ENCODE data around the gene MYOZ3. TPM values are rescaled to one million over a fixed set of nuclear protein-coding genes. Genes with fewer than 3 reads are reported as not detected.

The MYOZ3 gene
- total RNA-seq, 1 donor from 2014 or later, result 0.07 TPM

DNA sequence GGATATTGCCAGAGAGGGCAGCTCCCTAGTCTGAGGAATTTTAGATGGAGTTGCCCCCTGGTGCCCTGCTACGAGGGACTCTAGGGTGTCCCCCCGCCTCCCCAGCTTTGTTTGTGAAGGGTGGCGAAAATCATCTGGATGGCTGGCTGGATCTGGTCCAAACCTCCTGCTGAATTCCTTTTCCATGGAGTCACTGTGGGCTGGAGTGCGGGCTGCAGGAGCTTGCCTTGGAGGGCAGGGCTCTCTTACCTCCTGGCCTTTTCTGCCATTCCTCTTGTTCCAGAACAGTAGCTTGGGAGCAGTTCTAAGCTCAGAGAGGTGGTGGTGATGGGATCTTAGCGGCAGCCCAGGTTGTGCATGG, 18.5 kb upstream of the MYOZ3 start:
- intact Hi-C loops (cut with micrococcal nuclease), result no loop called here

DNA sequence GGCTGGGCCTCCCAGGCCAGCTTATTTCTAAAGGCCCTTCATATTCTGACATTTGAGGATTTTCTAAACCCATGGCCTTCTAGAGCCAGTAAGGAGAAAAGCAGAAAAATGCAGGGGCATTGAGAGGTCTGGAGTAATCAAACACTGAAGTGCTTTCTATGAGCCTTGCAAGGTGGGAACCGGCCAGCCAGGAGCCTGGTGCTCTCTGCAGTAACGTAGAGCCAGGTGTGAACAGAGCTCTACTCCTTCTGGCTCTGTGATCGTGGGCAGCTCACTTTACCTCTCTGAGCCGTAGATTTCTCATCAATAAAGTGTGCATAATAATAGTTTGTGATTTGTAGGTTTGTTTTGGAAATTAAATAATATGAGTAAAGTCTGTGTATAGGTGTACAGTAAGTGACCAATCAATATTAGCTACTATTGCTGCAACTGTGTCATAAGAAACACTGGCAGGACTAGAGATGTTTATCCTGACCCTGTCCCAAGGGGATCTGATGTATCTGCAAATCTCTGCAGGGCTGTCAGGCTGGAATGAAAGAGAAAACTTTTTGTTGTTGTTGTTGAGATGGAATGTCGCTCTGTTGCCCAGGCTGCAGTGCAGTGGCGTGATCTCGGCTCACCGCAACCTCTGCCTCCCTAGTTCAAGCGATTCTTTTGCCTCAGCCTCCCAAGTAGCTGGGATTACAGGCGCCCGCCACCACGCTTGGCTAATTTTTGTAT, 17.9 kb upstream of the MYOZ3 start:
- intact Hi-C loops (cut with micrococcal nuclease), result no loop called here

DNA sequence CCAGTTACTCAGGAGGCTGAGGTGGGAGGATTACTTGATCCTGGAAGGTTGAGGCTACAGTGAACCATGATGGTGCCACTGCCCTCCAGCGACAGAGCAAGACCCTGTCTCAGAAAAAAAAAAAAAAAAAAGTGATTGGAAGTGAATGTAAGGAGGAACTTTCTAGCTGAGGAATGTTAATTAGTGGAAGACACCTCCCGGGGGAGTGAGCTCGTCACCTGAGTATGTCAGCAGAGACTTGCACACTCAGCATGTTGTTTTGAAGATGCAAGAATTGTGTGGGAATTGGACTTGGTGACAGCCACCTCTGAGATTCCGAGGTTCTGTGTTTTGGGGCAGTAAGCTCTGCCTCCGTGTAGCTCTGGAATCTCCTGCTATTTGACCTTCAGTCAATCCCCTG, 17.0 kb upstream of the MYOZ3 start:
- intact Hi-C loops (cut with micrococcal nuclease), result no loop called here

DNA sequence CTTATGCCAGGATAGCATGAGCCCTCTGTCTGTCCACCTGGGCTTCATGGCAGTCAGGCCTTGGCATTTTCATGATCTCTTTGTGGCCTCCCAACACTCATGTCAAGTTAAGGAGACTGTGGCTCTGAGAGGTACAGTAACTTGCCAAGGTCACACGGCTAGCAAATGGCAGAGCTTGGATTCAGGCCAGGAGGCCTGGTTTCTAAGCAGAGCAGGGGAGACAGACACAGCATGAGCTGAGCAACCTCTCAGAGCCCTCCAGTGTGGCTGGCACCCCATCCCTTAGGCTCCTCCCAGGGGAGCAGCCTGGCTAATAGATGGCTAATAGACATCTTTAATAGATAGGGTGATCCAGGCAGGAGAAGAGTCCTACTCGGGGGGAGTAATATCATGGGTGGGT, 16.5 kb upstream of the MYOZ3 start:
- intact Hi-C loops (cut with micrococcal nuclease), result no loop called here

DNA sequence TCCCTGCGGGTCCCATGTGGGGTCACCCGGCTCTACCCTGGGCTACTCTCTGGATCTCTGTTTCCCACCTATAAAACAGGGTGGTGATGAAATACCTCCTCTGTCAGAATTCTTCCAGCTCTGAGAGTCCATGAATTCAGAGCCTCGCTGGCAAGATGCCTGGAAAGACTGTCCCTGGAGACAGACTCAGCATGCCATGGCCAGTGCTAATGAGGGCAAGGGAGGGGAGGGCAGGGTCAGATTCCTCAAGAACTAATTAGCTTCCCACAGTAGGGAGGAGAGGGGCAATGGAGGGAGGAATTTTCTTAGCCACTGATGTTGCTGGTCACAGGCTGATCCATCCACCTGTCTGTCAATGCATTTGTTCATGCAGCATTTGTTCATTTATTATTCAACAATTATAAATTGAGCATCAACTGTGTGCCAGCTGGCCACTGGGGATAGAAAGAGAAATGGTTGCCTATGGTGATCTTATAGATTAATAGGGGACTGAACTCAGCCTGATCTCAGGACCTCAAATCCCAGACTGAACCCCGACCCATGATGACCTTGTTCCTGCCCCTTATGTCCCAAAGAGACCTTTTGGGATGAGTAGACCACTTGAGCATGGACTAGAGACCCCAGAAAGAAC, 15.9 kb upstream of the MYOZ3 start:
- intact Hi-C loops (cut with micrococcal nuclease), result no loop called here

DNA sequence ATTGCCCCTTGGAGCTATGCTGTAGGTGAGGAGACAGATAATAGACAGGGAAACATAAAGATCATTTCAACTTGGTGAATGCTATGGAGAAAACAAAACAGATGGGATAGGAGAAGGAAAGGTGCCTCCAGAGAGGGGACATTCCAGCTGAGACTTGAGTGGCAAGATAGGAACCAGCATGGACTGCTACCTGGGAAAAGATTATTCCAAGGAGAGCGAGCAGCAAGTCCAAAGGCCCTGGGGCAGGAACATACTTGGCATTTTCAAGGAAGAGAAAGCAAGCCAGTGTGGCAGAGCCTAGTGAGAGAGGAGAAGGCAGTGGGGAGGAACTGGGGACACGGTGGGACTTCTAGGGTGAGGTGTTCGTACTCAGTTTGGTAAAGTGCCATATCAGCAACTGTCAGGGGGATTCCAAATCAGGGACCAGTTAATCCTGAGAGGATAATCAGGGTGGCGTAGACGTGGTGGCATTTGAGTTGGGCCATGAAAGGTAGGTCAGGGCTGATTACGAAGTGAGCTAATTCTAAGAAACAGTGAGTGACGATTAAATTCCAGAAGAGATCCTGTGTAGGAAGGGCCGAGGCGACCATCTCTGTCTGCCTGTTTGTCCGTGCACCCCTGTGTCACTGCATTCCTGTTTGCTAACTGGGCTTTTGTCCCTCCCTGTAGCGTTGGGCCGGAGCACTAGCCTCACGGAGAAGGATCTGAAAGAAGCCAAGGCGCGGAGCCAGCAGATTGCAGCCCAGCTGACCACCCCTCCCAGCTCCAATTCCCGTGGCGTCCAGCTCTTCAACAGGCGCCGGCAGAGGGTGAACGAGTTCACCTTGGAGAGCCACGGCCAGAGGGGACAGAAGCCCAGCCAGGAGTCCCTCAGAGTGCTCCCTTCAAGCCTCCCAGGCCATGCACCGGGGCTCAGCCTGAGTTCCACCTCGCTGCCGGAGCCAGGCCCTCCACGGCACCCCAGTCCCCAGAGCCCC, 13.5 kb upstream of the MYOZ3 start:
- intact Hi-C loops (cut with micrococcal nuclease), result no loop called here

DNA sequence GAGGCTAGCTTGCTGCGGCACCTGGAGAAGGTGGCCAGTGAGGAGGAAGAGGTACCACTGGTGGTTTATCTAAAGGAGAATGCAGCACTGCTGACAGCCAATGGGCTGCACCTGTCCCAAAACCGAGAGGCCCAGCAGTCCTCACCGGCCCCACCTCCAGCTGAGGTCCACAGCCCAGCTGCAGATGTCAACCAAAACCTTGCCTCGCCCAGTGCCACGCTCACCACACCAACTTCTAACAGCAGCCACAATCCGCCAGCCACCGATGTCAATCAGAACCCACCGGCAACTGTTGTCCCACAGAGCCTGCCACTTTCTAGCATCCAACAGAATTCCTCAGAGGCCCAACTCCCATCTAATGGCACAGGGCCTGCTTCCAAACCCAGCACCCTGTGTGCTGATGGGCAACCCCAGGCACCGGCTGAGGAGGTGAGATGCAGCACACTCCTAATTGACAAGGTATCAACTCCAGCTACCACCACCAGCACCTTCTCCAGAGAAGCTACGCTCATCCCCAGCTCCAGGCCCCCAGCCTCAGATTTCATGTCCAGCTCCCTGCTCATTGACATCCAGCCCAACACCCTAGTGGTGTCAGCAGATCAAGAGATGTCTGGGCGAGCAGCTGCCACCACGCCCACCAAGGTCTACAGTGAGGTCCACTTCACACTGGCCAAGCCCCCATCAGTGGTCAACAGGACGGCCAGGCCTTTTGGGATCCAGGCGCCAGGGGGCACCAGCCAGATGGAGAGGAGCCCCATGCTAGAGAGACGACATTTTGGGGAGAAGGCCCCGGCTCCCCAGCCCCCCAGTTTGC, 12.6 kb upstream of the MYOZ3 start:
- intact Hi-C loops (cut with micrococcal nuclease), result no loop called here

DNA sequence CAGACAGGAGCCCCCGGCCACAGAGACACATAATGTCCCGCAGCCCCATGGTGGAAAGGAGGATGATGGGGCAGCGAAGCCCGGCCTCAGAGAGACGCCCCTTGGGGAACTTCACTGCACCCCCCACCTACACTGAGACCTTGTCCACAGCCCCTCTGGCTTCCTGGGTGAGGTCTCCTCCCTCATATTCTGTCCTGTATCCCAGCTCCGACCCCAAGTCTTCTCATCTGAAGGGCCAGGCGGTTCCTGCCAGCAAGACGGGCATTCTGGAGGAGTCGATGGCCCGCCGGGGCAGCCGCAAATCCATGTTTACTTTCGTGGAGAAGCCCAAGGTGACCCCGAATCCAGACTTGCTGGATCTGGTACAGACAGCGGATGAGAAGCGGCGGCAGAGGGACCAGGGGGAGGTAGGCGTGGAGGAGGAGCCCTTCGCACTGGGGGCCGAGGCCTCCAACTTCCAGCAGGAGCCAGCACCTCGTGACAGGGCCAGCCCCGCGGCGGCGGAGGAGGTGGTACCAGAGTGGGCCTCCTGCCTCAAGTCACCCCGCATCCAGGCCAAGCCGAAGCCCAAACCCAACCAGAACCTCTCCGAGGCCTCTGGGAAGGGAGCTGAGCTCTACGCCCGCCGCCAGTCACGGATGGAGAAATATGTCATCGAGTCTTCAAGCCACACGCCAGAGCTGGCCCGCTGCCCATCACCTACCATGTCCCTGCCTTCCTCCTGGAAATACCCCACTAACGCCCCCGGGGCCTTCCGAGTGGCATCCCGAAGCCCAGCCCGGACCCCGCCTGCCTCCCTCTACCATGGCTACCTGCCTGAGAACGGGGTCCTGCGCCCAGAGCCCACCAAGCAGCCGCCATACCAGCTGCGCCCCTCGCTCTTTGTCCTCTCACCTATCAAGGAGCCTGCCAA, 11.7 kb upstream of the MYOZ3 start:
- intact Hi-C loops (cut with micrococcal nuclease), result no loop called here

DNA sequence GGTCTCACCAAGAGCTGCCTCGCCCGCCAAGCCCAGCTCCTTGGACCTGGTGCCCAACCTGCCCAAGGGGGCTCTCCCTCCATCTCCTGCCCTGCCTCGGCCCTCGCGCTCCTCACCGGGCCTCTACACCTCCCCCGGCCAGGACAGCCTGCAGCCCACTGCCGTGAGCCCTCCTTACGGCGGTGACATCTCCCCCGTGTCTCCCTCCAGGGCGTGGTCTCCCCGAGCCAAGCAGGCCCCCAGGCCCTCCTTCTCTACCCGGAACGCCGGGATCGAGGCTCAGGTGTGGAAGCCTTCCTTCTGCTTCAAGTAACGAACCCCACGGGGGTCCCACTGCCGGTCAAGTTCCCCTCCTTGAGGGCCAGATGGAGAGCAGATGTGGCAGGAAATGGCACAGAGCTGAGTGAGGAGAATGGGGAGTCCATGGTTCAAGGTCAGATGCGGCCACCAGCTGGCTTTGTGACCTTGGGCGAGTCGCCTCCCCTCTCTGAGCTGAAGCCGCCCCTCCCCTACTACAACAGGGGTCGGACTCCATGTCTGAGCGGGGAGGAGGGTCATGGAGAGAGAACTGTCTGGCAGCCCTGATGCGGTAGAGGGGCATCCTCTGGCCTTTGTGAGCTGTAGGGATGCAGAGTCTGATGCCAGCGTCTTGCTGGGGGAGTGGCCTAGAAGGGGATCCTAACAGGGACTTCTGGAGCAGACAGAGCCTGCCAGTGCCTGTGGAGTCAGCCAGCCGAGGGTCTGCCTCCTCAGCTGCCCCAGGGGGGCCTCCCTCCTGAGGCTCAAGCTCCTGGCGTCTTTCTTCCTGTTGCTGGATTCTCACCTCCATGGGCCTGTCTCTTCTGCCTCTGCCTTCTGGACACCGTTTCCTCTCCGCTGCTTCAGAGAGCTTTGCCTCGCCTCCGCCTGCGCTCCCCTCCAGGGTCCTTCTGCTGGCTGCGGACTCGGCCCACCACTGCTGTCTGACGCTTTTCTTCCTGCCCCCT, 10.7 kb upstream of the MYOZ3 start:
- intact Hi-C loops (cut with micrococcal nuclease), result no loop called here

DNA sequence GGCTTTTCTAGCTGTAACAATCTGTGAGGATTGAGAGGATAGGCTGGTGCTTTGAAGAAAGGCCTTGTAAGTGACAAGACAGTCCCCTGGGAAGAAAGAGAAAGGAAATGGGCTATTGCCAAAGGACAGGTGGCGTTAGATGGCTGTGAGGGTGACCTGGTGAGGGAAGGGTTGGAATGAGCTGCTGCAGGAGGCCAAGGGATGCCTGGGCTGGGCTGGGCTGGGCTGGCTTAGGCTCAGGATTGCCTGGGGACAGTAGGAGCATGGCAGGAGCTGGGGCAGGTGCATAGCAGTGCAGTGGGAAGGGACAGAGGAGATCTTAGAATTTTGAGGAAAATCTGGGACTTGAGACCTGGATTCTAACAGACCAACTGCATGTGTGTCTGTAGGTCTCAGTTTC, 9.7 kb upstream of the MYOZ3 start:
- intact Hi-C loops (cut with micrococcal nuclease), result no loop called here

DNA sequence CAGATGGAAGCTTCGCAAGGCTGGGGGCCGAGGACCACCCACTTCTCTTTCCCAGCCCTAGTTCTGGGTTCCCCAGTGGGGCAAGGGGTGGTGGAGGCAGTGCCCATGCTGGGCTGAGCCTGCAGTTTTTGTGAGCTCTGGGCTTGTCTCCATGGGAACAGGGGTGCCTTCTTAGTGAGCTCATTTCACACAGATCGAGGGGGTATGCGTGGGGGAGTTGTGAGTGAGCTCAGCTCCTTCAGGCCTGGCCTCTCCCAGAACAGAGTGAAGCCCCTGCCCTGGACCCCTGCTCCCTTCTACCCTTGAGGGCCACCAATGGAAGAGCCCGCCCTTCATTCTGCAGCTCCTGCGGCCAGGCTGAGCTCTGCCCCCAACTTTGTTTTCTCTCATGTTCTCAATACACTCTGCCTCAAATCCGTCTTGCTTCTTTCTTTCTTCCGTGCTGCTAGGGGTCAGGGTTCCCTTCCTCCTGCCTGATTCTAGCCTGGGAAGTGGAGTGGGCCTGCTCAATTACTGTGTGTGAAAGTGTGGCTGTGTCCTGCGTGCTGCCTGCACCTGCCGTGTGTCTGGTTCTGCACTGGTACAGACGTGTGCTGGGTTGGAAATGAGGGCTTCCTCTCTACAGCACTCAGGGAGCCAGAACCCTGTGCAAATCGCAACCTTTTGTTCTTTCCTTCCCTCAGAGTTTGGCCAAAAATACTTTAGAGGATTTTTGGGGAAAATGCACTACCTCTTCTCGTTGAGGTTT, 9.0 kb upstream of the MYOZ3 start:
- intact Hi-C loops (cut with micrococcal nuclease), result no loop called here

DNA sequence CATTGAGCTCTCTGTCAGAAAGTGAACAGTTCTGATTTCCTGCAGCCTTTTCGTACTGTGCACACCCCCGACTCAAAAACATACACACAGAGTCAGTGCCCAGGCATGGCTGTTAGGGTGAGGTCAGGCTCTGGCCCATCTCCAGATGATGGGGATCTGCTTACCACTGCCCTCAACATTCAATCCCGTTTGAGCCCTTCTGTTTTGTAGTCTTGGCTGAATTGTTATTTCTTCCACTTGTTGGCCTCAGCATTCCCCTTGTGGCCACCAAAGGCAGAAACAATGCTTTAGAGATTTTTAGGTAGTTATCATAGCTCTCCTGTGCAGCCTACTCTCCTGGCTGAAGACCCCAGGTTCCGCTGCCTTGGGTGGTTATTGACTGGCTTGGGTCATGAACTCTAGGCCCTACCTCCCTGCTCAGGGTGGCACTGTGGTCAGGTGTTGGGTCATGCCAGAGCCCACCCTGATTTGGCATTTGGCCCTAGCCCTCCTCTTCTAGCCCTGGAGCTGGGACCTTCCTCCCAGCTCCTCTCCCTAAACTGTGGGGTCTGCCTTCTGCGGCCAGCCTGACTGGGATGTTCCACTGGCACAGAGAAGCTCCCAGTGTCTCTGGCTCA, 7.8 kb upstream of the MYOZ3 start:
- intact Hi-C loops (cut with micrococcal nuclease), result no loop called here

DNA sequence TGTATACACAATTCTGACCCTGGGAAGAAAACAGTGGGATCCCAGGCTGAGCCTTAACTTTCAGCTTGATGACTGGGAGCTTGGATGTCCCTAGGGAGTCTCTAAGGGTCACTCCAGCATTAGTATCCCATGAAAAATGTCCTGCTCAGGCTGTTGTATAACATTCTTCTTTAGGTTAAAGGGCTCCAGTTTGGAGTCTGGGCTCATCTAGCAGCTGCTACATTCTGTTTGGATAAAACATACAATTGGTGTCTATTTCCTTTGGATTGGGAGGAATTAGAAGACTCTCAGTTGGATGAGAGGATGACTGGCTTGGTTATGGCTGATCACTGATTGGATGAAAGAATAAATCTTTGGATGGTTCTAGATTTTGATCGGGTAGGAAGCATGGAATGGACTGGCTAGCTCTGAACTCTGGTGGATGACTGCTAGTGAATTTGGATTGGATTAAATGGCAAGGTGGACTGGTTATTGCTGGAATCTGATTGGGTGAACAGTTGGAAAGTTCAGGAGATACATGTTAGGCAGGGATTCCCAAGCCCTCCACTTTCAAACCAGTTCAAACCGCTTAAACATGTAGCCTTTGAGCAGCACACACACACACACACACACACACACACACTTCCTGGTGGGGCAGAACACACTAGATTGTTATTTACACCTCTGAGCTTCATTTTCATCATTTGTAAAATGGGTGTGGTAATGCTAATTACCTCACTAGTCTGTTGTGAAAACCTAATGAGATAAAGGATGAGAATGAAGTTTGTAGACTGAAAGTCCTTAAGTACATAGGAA, 7.1 kb upstream of the MYOZ3 start:
- intact Hi-C loops (cut with micrococcal nuclease), result no loop called here

DNA sequence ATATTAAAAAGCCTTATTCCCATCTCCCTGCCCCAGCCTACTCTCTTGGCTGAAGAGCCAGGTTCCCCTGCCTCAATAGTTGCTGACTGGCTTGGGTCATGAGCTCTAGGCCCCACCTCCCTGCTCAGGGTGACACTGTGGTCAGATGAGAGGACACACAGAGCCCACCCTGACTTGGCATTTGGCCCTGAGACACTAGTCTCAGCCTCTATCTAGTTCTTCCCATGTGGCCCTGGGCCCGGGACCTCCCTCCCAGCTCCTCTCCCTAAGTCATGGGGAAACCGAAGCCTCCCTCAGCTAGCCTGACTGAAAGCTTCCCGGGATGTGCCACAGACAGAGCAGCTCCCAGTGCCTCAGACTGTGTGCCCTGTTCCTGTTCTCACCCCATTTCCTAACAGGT, 5.8 kb upstream of the MYOZ3 start:
- intact Hi-C loops (cut with micrococcal nuclease), result loop anchor here (5.0 kb wide), 1 partner anchor 192 kb away; the partner anchor contains the start of gene IRGM

DNA sequence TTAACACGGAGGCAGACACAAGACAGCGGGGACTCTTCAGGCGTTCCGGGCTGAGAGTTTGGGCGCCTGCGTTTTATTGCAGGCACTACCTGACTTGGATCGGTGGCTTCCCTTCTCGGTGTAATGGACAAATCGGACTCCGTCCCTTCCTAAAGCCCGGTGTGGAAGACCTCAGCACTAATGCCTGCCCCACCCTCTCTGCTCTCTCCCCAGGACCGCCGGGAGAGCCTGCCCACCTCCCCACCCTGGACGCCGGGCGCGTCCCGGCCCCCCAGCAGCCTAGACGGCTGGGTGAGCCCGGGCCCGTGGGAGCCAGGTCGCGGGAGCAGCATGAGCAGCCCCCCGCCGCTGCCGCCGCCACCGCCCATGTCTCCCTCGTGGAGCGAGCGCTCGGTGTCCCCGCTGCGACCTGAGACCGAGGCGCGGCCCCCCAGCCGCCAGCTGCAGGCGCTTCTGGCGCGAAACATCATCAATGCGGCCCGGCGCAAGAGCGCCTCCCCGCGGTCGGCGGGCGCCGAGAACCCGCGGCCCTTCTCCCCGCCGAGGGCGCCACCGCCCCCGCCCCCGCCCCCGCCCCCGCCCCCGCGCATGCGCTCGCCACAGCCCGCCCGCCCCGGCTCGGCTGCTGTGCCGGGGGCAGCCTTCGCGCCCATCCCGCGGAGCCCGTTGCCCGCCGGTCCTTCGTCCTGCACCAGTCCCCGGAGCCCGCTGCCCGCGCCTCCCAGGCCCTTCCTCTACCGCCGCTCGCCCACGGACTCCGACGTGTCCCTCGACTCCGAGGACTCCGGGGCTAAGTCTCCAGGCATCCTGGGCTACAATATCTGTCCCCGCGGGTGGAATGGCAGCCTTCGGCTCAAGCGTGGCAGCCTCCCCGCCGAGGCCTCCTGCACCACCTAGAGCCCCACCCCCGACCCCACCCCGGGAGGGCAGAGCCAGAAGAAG, 4.6 kb upstream of the MYOZ3 start:
- intact Hi-C loops (cut with micrococcal nuclease), result loop anchor here (1.0 to 5.0 kb wide), 4 partner anchors 44 to 197 kb away; partner anchors contain the start of genes IRGM and RBM22

DNA sequence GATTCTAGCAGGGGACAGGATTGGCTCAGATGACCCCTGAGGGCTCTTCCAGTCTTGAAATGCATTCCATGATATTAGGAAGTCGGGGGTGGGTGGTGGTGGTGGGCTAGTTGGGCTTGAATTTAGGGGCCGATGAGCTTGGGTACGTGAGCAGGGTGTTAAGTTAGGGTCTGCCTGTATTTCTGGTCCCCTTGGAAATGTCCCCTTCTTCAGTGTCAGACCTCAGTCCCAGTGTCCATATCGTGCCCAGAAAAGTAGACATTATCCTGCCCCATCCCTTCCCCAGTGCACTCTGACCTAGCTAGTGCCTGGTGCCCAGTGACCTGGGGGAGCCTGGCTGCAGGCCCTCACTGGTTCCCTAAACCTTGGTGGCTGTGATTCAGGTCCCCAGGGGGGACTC, 2.9 kb upstream of the MYOZ3 start:
- intact Hi-C loops (cut with micrococcal nuclease), result loop anchor here (5.0 kb wide), 1 partner anchor 189 kb away; the partner anchor contains the start of gene IRGM
